ENCODE measurements around the gene MRPL10. TPM values are rescaled to one million over a fixed set of nuclear protein-coding genes. Genes with fewer than 3 reads are reported as not detected.
A peak's percentile ranks its signal among the peaks of the same experiment; 100 is the strongest.

The MRPL10 gene
- total RNA-seq, 3 donors from 2014 or later: 35.0 to 43.5 (median 36.7) TPM

GRCh38 chr17:47848198-47848513 lies 16.8 kb upstream of the MRPL10 start:
- Histone ChIP-seq H3K27ac (no peak overlapping the region), H3K36me3 (no peaks in the 10 kb centered on the region), H3K27me3 (peaks cover 0 to 24% of the 10 kb centered on the region in 2 donors), H3K9me3 (no peaks in the 10 kb centered on the region), H3K4me1 (peaks cover 3 to 12% of the 10 kb centered on the region in 2 donors), H3K4me3 (peak overlapping the region in 1 of 3 donors; percentile 62)
- TF ChIP-seq POLR2A (IDR thresholded peaks at IDR 0.05) (no peak), POLR2AphosphoS5 (IDR thresholded peaks at IDR 0.05) (no peak), CTCF (IDR thresholded peaks at IDR 0.05) (no peak)
- no peak for DNase-seq (ENCODE audit: low spot score in 2 of 2)
- intact Hi-C loops (cut with DNase I; ENCODE audit: low total_unique reads): no loop called here

- Histone ChIP-seq H3K9me3 (no peaks in the 10 kb centered on the region), H3K4me3 (peak overlapping the region in 2 of 3 donors; percentile 25 to 62), H3K36me3 (no peaks in the 10 kb centered on the region), H3K27ac (no peak overlapping the region), H3K4me1 (peaks cover 3 to 15% of the 10 kb centered on the region in 2 donors), H3K27me3 (peaks cover 0 to 18% of the 10 kb centered on the region in 2 donors)
- no peak for DNase-seq (ENCODE audit: low spot score in 2 of 2)
- intact Hi-C loops (cut with DNase I; ENCODE audit: low total_unique reads): no loop called here
- TF ChIP-seq POLR2AphosphoS5 (IDR thresholded peaks at IDR 0.05) (no peak), POLR2A (IDR thresholded peaks at IDR 0.05) (no peak), CTCF (IDR thresholded peaks at IDR 0.05) (no peak)
These were observed 16.2 kb upstream of the MRPL10 start for GRCh38 chr17:47847341-47848197.

GRCh38 chr17:47846716-47847340 lies 15.5 kb upstream of the MRPL10 start:
- intact Hi-C loops (cut with DNase I; ENCODE audit: low total_unique reads): no loop called here
- no peak overlapping the region for H3K27ac ChIP-seq

GRCh38 chr17:47845716-47846075 lies 14.4 kb upstream of the MRPL10 start:
- Histone ChIP-seq H3K27me3 (peaks cover 0 to 16% of the 10 kb centered on the region in 2 donors), H3K4me1 (peaks cover 3 to 15% of the 10 kb centered on the region in 2 donors), H3K27ac (no peak overlapping the region), H3K9me3 (no peaks in the 10 kb centered on the region), H3K4me3 (no peak overlapping the region), H3K36me3 (no peaks in the 10 kb centered on the region)
- no peak for DNase-seq (ENCODE audit: low spot score in 2 of 2)
- TF ChIP-seq POLR2A (IDR thresholded peaks at IDR 0.05): no peak
- TF ChIP-seq CTCF (IDR thresholded peaks at IDR 0.05): no peak
- TF ChIP-seq POLR2AphosphoS5 (IDR thresholded peaks at IDR 0.05): no peak
- intact Hi-C loops (cut with DNase I; ENCODE audit: low total_unique reads): no loop called here

More at GRCh38 chr17:47846716-47847340, 15.5 kb upstream of the MRPL10 start:
- Histone ChIP-seq H3K4me3 (peak overlapping the region in 2 of 3 donors; percentile 4 to 25), H3K9me3 (no peaks in the 10 kb centered on the region), H3K36me3 (no peaks in the 10 kb centered on the region), H3K4me1 (peaks cover 3 to 15% of the 10 kb centered on the region in 2 donors), H3K27me3 (peaks cover 0 to 16% of the 10 kb centered on the region in 2 donors)
- no peak for DNase-seq (ENCODE audit: low spot score in 2 of 2)
- TF ChIP-seq POLR2A (IDR thresholded peaks at IDR 0.05): no peak
- no peak for TF ChIP-seq CTCF (IDR thresholded peaks at IDR 0.05)
- TF ChIP-seq POLR2AphosphoS5 (IDR thresholded peaks at IDR 0.05): no peak

Data from breast epithelium (tissue), 4 donors.